GM19397 (cell line): ENCODE results near the gene BHMT2.

Source experiments
- ATAC-seq: cut with Tn5 transposase; IDR thresholded peaks from one replicate; pipeline ENCODE4 v1.9.1; 2021; ENCODE audit warnings: mild to moderate bottlenecking, moderate library complexity; ENCODE audit not compliant: unreplicated experiment

BHMT2 gene

GRCh38 chr5:79111960-79112702, 42.6 kb downstream of the BHMT2 start:
- ATAC-seq: no peak

GRCh38 chr5:79112703-79113058, 43.1 kb downstream of the BHMT2 start:
- ATAC-seq: no peak

GRCh38 chr5:79119486-79119885, 49.9 kb downstream of the BHMT2 start:
- ATAC-seq: no peak

GRCh38 chr5:79120221-79120620, 50.7 kb downstream of the BHMT2 start:
- ATAC-seq: no peak

- ATAC-seq: no peak
These were observed 53.4 kb downstream of the BHMT2 start for GRCh38 chr5:79122973-79123372.

GRCh38 chr5:79124607-79125006, 55.0 kb downstream of the BHMT2 start:
- no peak for ATAC-seq

GRCh38 chr5:79130781-79131180, 61.2 kb downstream of the BHMT2 start:
- ATAC-seq: no peak

GRCh38 chr5:79133121-79133656, 63.6 kb downstream of the BHMT2 start:
- no peak for ATAC-seq

- ATAC-seq: no peak
These were observed 64.3 kb downstream of the BHMT2 start for GRCh38 chr5:79133657-79134451.

- ATAC-seq: no peak
These were observed 66.4 kb downstream of the BHMT2 start for GRCh38 chr5:79135790-79136553.

GRCh38 chr5:79136618-79137017, 67.1 kb downstream of the BHMT2 start:
- no peak for ATAC-seq
